Measurements from ENCODE around the gene IFNAR1.
A peak's percentile ranks its signal among the peaks of the same experiment; 100 is the strongest.
"Not testable (repeated sequence)": the region's sequence is repeated elsewhere in the genome, so short reads cannot be mapped to it uniquely, and the experiment has no call there.

The IFNAR1 gene

DNA sequence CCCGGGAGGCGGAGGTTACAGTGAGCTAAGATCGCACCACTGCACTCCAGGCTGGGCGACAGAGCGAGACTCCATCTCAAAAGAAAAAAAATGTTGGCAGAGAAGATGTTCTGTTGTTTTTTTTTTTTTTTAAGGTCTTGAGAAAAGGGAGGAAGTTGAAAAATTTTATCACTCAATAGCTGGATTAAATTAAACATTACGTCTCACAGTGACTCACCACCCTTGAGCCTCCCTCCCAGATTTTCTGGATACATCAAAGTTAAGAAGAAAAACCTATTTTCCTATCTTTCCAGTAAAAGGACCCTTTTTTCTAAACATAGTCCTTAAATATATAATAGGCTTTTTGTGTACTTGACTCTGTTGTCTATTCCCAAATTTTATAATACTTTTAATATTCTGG, 35.5 kb downstream of the IFNAR1 start:
- Histone ChIP-seq H3K27me3 (ENCODE audit: insufficient read depth, low read length) (no peaks in the 10 kb centered on the region), H3K36me3 (ENCODE audit: insufficient read depth, low read length) (peaks cover 17% of the 10 kb centered on the region), H3K27ac (ENCODE audit: low read depth, low read length, poor library complexity, severe bottlenecking) (peak overlapping the region; percentile 93), H3K4me1 (ENCODE audit: insufficient read depth, low read length, severe bottlenecking) (peaks cover 50% of the 10 kb centered on the region), H3K4me2 (ENCODE audit: low read length) (peak overlapping the region; percentile 70), H3F3A (ENCODE audit: insufficient read depth, low read length) (0 out of 2 replicates have a peak, but pooled peaks cover 4% of the 10 kb centered on the region), H3K9ac (ENCODE audit: low read length) (peak overlapping the region; percentile 57; the same call in 1 of the 2 replicates), H3K9me2 (ENCODE audit: low read depth, low read length) (no peaks in the 10 kb centered on the region), H4K20me1 (ENCODE audit: insufficient read depth, low read length) (no peaks in the 10 kb centered on the region), H3K4me3 (ENCODE audit: low read depth, low read length, poor library complexity, severe bottlenecking) (peak overlapping the region; percentile 49), H3K79me2 (ENCODE audit: insufficient read depth, low read length) (no peaks in the 10 kb centered on the region), H3K9me3 (ENCODE audit: low read length) (no peaks in the 10 kb centered on the region), H2AFZ (ENCODE audit: low read length) (no peak overlapping the region)
- TF ChIP-seq EZH2 (IDR thresholded peaks at IDR 0.05; ENCODE audit: borderline replicate concordance, low read length) (no peak), CTCF (IDR thresholded peaks at IDR 0.05; ENCODE audit: low read length) (no peak)

GRCh38 chr21:33360881-33361602, 36.3 kb downstream of the IFNAR1 start:
- TF ChIP-seq EZH2 (IDR thresholded peaks at IDR 0.05; ENCODE audit: borderline replicate concordance, low read length) (no peak), CTCF (IDR thresholded peaks at IDR 0.05; ENCODE audit: low read length) (peak; percentile 76)
- no peaks in the 10 kb centered on the region for H3K9me2 ChIP-seq (ENCODE audit: low read depth, low read length)
- no peaks in the 10 kb centered on the region for H3K79me2 ChIP-seq (ENCODE audit: insufficient read depth, low read length)
- peak overlapping the region; percentile 57; the same call in 1 of the 2 replicates for H3K9ac ChIP-seq (ENCODE audit: low read length)
- peak overlapping the region; percentile 93 for H3K27ac ChIP-seq (ENCODE audit: low read depth, low read length, poor library complexity, severe bottlenecking)
- H4K20me1 ChIP-seq (ENCODE audit: insufficient read depth, low read length): no peaks in the 10 kb centered on the region
- peaks cover 50% of the 10 kb centered on the region for H3K4me1 ChIP-seq (ENCODE audit: insufficient read depth, low read length, severe bottlenecking)
- no peaks in the 10 kb centered on the region for H3K9me3 ChIP-seq (ENCODE audit: low read length)
- H3K36me3 ChIP-seq (ENCODE audit: insufficient read depth, low read length): peaks cover 10% of the 10 kb centered on the region
- H3K4me2 ChIP-seq (ENCODE audit: low read length): peak overlapping the region; percentile 70
- H3F3A ChIP-seq (ENCODE audit: insufficient read depth, low read length): 0 out of 2 replicates have a peak, but pooled peaks cover 4% of the 10 kb centered on the region
- no peaks in the 10 kb centered on the region for H3K27me3 ChIP-seq (ENCODE audit: insufficient read depth, low read length)
- H3K4me3 ChIP-seq (ENCODE audit: low read depth, low read length, poor library complexity, severe bottlenecking): peak overlapping the region; percentile 49
- H2AFZ ChIP-seq (ENCODE audit: low read length): 0 out of 2 replicates have a peak overlapping the region, but pooled peaks have one; percentile 12

GRCh38 chr21:33362044-33362555, 37.3 kb downstream of the IFNAR1 start:
- Histone ChIP-seq H3K9me2 (ENCODE audit: low read depth, low read length) (no peaks in the 10 kb centered on the region), H4K20me1 (ENCODE audit: insufficient read depth, low read length) (no peaks in the 10 kb centered on the region), H3K4me3 (ENCODE audit: low read depth, low read length, poor library complexity, severe bottlenecking) (peak overlapping the region; percentile 49), H3F3A (ENCODE audit: insufficient read depth, low read length) (0 out of 2 replicates have a peak, but pooled peaks cover 4% of the 10 kb centered on the region), H3K27ac (ENCODE audit: low read depth, low read length, poor library complexity, severe bottlenecking) (peak overlapping the region; percentile 93), H3K79me2 (ENCODE audit: insufficient read depth, low read length) (no peaks in the 10 kb centered on the region), H3K27me3 (ENCODE audit: insufficient read depth, low read length) (no peaks in the 10 kb centered on the region), H3K9me3 (ENCODE audit: low read length) (peaks cover 4% of the 10 kb centered on the region; the same call in 1 of the 2 replicates), H3K4me1 (ENCODE audit: insufficient read depth, low read length, severe bottlenecking) (peaks cover 50% of the 10 kb centered on the region), H3K4me2 (ENCODE audit: low read length) (peak overlapping the region; percentile 70), H3K9ac (ENCODE audit: low read length) (peak overlapping the region; percentile 57; the same call in 1 of the 2 replicates), H3K36me3 (ENCODE audit: insufficient read depth, low read length) (no peaks in the 10 kb centered on the region; the same call in 1 of the 2 replicates), H2AFZ (ENCODE audit: low read length) (no peak overlapping the region)
- TF ChIP-seq EZH2 (IDR thresholded peaks at IDR 0.05; ENCODE audit: borderline replicate concordance, low read length): no peak
- no peak for TF ChIP-seq CTCF (IDR thresholded peaks at IDR 0.05; ENCODE audit: low read length)

- peak overlapping the region; percentile 21; the same call in 1 of the 2 replicates for H3K9ac ChIP-seq (ENCODE audit: low read length)
- peak overlapping the region; percentile 83 for H3K27ac ChIP-seq (ENCODE audit: low read depth, low read length, poor library complexity, severe bottlenecking)
- H2AFZ ChIP-seq (ENCODE audit: low read length): peak overlapping the region; percentile 60
- H3K79me2 ChIP-seq (ENCODE audit: insufficient read depth, low read length); H3K36me3 ChIP-seq (ENCODE audit: insufficient read depth, low read length); H3F3A ChIP-seq (ENCODE audit: insufficient read depth, low read length); H3K27me3 ChIP-seq (ENCODE audit: insufficient read depth, low read length); H3K4me3 ChIP-seq (ENCODE audit: low read depth, low read length, poor library complexity, severe bottlenecking); H4K20me1 ChIP-seq (ENCODE audit: insufficient read depth, low read length); H3K9me2 ChIP-seq (ENCODE audit: low read depth, low read length): not testable (repeated sequence)
- peaks cover 12% of the 10 kb centered on the region for H3K9me3 ChIP-seq (ENCODE audit: low read length)
- H3K4me1 ChIP-seq (ENCODE audit: insufficient read depth, low read length, severe bottlenecking): peaks cover 53% of the 10 kb centered on the region
- peak overlapping the region; percentile 27; the same call in 1 of the 2 replicates for H3K4me2 ChIP-seq (ENCODE audit: low read length)
Measured at GRCh38 chr21:33363911-33364609, 39.3 kb downstream of the IFNAR1 start.

Data from OCI-LY1 (cell line).